Measurements from ENCODE around the gene ORAI3. TPM values are rescaled to one million over a fixed set of nuclear protein-coding genes. Genes with fewer than 3 reads are reported as not detected.

Gene ORAI3
- total RNA-seq, 6 experiments from 2014 or later = 15.2 to 26.2 (median 18.4) TPM

GRCh38 chr16:30984669-30985400 lies 36.0 kb downstream of the ORAI3 start, which contains the start of gene HSD3B7:
Gene HSD3B7, plus strand, starts transcription at chr16:30985207. Its CDS starts 452 bp downstream, at chr16:30985659.
- H3K4me3 Mint-ChIP-seq = peak within 1 kb of the TSS; percentile 80
- peak; percentile 99 for TF ChIP-seq CTCF (IDR thresholded peaks at IDR 0.05)
- H3K27me3 Mint-ChIP-seq (ENCODE audit: insufficient read depth) = peaks cover 17% of the 10 kb centered on the region
- H3K9me3 Mint-ChIP-seq = no peaks in the 10 kb centered on the region
- peak; percentile 76 for DNase-seq
- H3K27ac Mint-ChIP-seq = peak within 1 kb of the TSS; percentile 61
- H3K36me3 Mint-ChIP-seq (ENCODE audit: low read depth) = no peaks in the 10 kb centered on the region
- H3K4me1 Mint-ChIP-seq (ENCODE audit: low read depth) = peaks cover 21% of the 10 kb centered on the region

GRCh38 chr16:30985401-30986128 lies 36.7 kb downstream of the ORAI3 start:
- peak; percentile 12 for DNase-seq
- peak overlapping the region; percentile 80 for H3K4me3 Mint-ChIP-seq
- H3K27me3 Mint-ChIP-seq (ENCODE audit: insufficient read depth) = peaks cover 17% of the 10 kb centered on the region
- H3K9me3 Mint-ChIP-seq = no peaks in the 10 kb centered on the region
- peak overlapping the region; percentile 61 for H3K27ac Mint-ChIP-seq
- peaks cover 21% of the 10 kb centered on the region for H3K4me1 Mint-ChIP-seq (ENCODE audit: low read depth)
- H3K36me3 Mint-ChIP-seq (ENCODE audit: low read depth) = no peaks in the 10 kb centered on the region
- TF ChIP-seq CTCF (IDR thresholded peaks at IDR 0.05) = no peak

- peak; percentile 45 for TF ChIP-seq CTCF (IDR thresholded peaks at IDR 0.05)
- Mint-ChIP-seq H3K27ac (peak overlapping the region; percentile 61; the same call in 1 of the 2 replicates), H3K36me3 (ENCODE audit: low read depth) (0 out of 2 replicates have a peak, but pooled peaks cover 4% of the 10 kb centered on the region), H3K4me1 (ENCODE audit: low read depth) (peaks cover 21% of the 10 kb centered on the region), H3K4me3 (peak overlapping the region; percentile 11; the same call in 1 of the 2 replicates), H3K27me3 (ENCODE audit: insufficient read depth) (peaks cover 17% of the 10 kb centered on the region), H3K9me3 (no peaks in the 10 kb centered on the region)
- no peak for DNase-seq
Observed at GRCh38 chr16:30986129-30986991, 37.5 kb downstream of the ORAI3 start.

- TF ChIP-seq CTCF (IDR thresholded peaks at IDR 0.05) = no peak
- peaks cover 12% of the 10 kb centered on the region for H3K27me3 Mint-ChIP-seq (ENCODE audit: insufficient read depth)
- H3K27ac Mint-ChIP-seq = no peak overlapping the region
- DNase-seq = no peak
- H3K4me3 Mint-ChIP-seq = no peak overlapping the region
- H3K36me3 Mint-ChIP-seq (ENCODE audit: low read depth) = 0 out of 2 replicates have a peak, but pooled peaks cover 4% of the 10 kb centered on the region
- peaks cover 19% of the 10 kb centered on the region for H3K4me1 Mint-ChIP-seq (ENCODE audit: low read depth)
- H3K9me3 Mint-ChIP-seq = no peaks in the 10 kb centered on the region
Observed at GRCh38 chr16:30987581-30988190, 38.8 kb downstream of the ORAI3 start.

Data from HFFc6 (cell line).